ENCODE data around the gene HERC2.

The HERC2 gene

GRCh38 chr15:28075573-28075972, 246.4 kb downstream of the HERC2 start:
- no peak for TF ChIP-seq CTCF (conservative IDR thresholded peaks at IDR 0.05; ENCODE audit: low read depth, low read length)

DNA sequence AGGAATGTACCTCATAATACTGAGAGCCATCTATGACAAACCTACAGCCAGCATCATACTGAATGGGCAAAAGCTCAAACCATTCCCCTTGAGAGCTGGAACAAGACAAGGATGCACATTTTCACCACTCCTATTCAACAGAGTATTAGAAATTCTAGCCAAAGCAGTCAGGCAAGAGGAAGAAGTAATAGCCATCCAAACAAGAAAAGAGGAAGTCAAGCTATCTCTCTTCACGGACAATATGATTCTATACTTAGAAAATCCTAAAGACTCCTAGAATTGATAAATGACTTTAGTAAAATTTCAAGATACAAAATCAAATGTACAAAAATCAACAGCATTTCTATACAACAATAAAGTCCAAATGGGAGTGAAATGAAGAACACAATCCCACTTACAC, 253.0 kb downstream of the HERC2 start:
- Histone ChIP-seq H3K27ac (no peak overlapping the region), H3K4me3 (IDR thresholded peaks at IDR 0.05; ENCODE audit: insufficient read depth, low read depth, low read length) (no peak overlapping the region), H3K4me1 (ENCODE audit: low read depth, poor library complexity, severe bottlenecking) (no peaks in the 10 kb centered on the region), H2AFZ (ENCODE audit: low read depth) (no peak overlapping the region), H3K9ac (no peak overlapping the region), H4K20me1 (ENCODE audit: insufficient read depth) (no peaks in the 10 kb centered on the region), H3K27me3 (ENCODE audit: insufficient read depth, low read depth) (no peaks in the 10 kb centered on the region), H3K4me2 (no peak overlapping the region), H3K79me2 (ENCODE audit: insufficient read depth, low read depth) (no peaks in the 10 kb centered on the region), H3K36me3 (ENCODE audit: insufficient read depth) (no peaks in the 10 kb centered on the region)
- TF ChIP-seq CTCF (conservative IDR thresholded peaks at IDR 0.05; ENCODE audit: low read depth, low read length) = no peak

More at GRCh38 chr15:28075573-28075972, 246.4 kb downstream of the HERC2 start:
- no peaks in the 10 kb centered on the region for H3K27me3 ChIP-seq (ENCODE audit: insufficient read depth, low read depth)
- no peak overlapping the region for H2AFZ ChIP-seq (ENCODE audit: low read depth)
- no peak overlapping the region for H3K4me2 ChIP-seq
- no peak overlapping the region for H3K4me3 ChIP-seq (IDR thresholded peaks at IDR 0.05; ENCODE audit: insufficient read depth, low read depth, low read length)
- H3K9ac ChIP-seq = no peak overlapping the region
- no peaks in the 10 kb centered on the region for H4K20me1 ChIP-seq (ENCODE audit: insufficient read depth)
- no peak overlapping the region for H3K27ac ChIP-seq
- H3K36me3 ChIP-seq (ENCODE audit: insufficient read depth) = no peaks in the 10 kb centered on the region
- no peaks in the 10 kb centered on the region for H3K79me2 ChIP-seq (ENCODE audit: insufficient read depth, low read depth)
- H3K4me1 ChIP-seq (ENCODE audit: low read depth, poor library complexity, severe bottlenecking) = no peaks in the 10 kb centered on the region

DNA sequence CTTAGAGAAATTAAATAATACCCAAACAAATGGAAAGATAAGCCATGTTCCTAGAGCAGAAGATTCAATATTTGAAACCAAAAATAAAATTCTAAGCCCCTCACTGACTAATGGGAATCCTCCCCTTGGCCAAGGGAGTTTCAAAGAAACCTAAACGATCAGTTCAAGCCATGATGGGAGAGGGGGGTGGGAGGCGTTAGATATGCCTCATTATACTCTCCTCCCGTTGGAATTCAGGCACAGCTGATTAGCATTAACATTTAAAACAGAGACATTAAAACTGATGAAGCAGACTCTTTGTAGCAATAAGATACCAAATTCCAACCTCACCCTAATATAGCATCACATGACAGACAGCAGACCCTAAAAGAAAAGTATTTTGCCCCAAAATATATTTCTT, 255.7 kb downstream of the HERC2 start:
- no peaks in the 10 kb centered on the region for H3K79me2 ChIP-seq (ENCODE audit: insufficient read depth, low read depth)
- H4K20me1 ChIP-seq (ENCODE audit: insufficient read depth) = no peaks in the 10 kb centered on the region
- no peak overlapping the region for H3K9ac ChIP-seq
- no peak overlapping the region for H2AFZ ChIP-seq (ENCODE audit: low read depth)
- H3K4me3 ChIP-seq (IDR thresholded peaks at IDR 0.05; ENCODE audit: insufficient read depth, low read depth, low read length) = no peak overlapping the region
- no peak overlapping the region for H3K27ac ChIP-seq
- no peaks in the 10 kb centered on the region for H3K36me3 ChIP-seq (ENCODE audit: insufficient read depth)
- H3K4me1 ChIP-seq (ENCODE audit: low read depth, poor library complexity, severe bottlenecking) = no peaks in the 10 kb centered on the region
- H3K4me2 ChIP-seq = no peak overlapping the region
- TF ChIP-seq CTCF (conservative IDR thresholded peaks at IDR 0.05; ENCODE audit: low read depth, low read length) = no peak
- H3K27me3 ChIP-seq (ENCODE audit: insufficient read depth, low read depth) = no peaks in the 10 kb centered on the region

Measured in KMS-11 (cell line).